ENCODE data around the gene SEMG2. TPM values are rescaled to one million over a fixed set of nuclear protein-coding genes. Genes with fewer than 3 reads are reported as not detected.

SEMG2 gene
- total RNA-seq, 1 experiment from 2014 or later, result not detected

DNA sequence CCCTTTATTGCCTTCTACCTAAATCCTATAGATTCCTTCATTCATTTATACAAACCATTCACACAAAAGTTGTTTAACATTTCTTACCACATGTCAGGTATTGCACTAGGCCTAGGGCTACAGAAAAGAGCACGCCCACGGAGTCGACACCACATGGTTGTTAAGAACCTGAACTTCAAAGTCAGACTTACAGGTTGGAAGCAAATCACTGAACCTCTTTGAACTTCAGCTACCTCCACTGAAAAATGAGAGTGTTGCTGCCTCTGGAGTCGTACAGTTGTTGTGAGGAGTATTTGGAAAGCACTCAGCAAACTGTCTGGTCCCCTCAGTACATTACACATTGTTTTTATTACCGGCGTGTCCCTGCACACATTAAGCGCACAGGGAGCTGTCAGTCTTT is 36.5 kb downstream of the SEMG2 start:
- intact Hi-C loops (cut with micrococcal nuclease), result no loop called here
- Histone ChIP-seq H3K4me2 (ENCODE audit: low read length) (no peak overlapping the region), H2AFZ (ENCODE audit: low read depth, low read length, poor library complexity, severe bottlenecking) (no peak overlapping the region), H3K9me2 (ENCODE audit: insufficient read depth) (no peaks in the 10 kb centered on the region), H3K27me3 (ENCODE audit: insufficient read depth, low read length) (no peaks in the 10 kb centered on the region), H3K36me3 (ENCODE audit: control insufficient read depth in 1 of 2, insufficient read depth in 2 of 2, low read length in 2 of 2) (no peaks in the 10 kb centered on the region), H3K4me3 (replicated peaks in 1 of 2; ENCODE audit: low read depth in 1 of 2, low read length in 2 of 2) (no peak overlapping the region), H3K79me2 (ENCODE audit: insufficient read depth, low read length) (no peaks in the 10 kb centered on the region), H4K20me1 (ENCODE audit: insufficient read depth) (no peaks in the 10 kb centered on the region), H3K4me1 (ENCODE audit: control insufficient read depth in 1 of 2, insufficient read depth in 2 of 2, low read length in 2 of 2) (peaks cover 10 to 11% of the 10 kb centered on the region in 2 experiments; a peak in 2 of 4 replicates), H3K9ac (ENCODE audit: low read length) (no peak overlapping the region), H3K27ac (ENCODE audit: low read depth, low read length) (no peak overlapping the region), H3K9me3 (ENCODE audit: control insufficient read depth in 1 of 2, insufficient read depth in 1 of 2, low read depth in 1 of 2, low read length in 2 of 2) (no peaks in the 10 kb centered on the region)
- DNase-seq (ENCODE audit: low read depth, low spot score), result no peak
- ChIA-PET CTCF (no interaction called here), RAD21 (ENCODE audit: low non-redundant PET in 1 of 2, low total read pairs in 2 of 2, uncharacterized antibody in 2 of 2, unreplicated experiment in 2 of 2) (no interaction called here), POLR2A (no interaction called here)
- no peak for ATAC-seq
- no TSS peak for BruUV-seq (replicated peaks)
- TF ChIP-seq, protein P1, sequence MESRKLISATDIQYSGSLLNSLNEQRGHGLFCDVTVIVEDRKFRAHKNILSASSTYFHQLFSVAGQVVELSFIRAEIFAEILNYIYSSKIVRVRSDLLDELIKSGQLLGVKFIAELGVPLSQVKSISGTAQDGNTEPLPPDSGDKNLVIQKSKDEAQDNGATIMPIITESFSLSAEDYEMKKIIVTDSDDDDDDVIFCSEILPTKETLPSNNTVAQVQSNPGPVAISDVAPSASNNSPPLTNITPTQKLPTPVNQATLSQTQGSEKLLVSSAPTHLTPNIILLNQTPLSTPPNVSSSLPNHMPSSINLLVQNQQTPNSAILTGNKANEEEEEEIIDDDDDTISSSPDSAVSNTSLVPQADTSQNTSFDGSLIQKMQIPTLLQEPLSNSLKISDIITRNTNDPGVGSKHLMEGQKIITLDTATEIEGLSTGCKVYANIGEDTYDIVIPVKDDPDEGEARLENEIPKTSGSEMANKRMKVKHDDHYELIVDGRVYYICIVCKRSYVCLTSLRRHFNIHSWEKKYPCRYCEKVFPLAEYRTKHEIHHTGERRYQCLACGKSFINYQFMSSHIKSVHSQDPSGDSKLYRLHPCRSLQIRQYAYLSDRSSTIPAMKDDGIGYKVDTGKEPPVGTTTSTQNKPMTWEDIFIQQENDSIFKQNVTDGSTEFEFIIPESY (IDR thresholded peaks at IDR 0.05; ENCODE audit: extremely low read depth, insufficient replicate concordance, low read length), result no peak
- TF ChIP-seq EGR1 (IDR thresholded peaks at IDR 0.05; ENCODE audit: low read depth), result no peak
- TF ChIP-seq, protein P2, sequence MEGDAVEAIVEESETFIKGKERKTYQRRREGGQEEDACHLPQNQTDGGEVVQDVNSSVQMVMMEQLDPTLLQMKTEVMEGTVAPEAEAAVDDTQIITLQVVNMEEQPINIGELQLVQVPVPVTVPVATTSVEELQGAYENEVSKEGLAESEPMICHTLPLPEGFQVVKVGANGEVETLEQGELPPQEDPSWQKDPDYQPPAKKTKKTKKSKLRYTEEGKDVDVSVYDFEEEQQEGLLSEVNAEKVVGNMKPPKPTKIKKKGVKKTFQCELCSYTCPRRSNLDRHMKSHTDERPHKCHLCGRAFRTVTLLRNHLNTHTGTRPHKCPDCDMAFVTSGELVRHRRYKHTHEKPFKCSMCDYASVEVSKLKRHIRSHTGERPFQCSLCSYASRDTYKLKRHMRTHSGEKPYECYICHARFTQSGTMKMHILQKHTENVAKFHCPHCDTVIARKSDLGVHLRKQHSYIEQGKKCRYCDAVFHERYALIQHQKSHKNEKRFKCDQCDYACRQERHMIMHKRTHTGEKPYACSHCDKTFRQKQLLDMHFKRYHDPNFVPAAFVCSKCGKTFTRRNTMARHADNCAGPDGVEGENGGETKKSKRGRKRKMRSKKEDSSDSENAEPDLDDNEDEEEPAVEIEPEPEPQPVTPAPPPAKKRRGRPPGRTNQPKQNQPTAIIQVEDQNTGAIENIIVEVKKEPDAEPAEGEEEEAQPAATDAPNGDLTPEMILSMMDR (IDR thresholded peaks at IDR 0.05 in 2 of 3, conservative IDR thresholded peaks at IDR 0.05 in 1 of 3; ENCODE audit: borderline replicate concordance in 1 of 3, insufficient read depth in 1 of 3, low read depth in 2 of 3, low read length in 2 of 3), result no peak
- no peak for TF ChIP-seq ZNF274 (IDR thresholded peaks at IDR 0.05; ENCODE audit: low read depth, low read length)
- TF ChIP-seq ZFX (IDR thresholded peaks at IDR 0.05), result no peak
- TF ChIP-seq ELF1 (IDR thresholded peaks at IDR 0.05; ENCODE audit: borderline replicate concordance, low read depth), result no peak
- TF ChIP-seq EZH2 (IDR thresholded peaks at IDR 0.05), result no peak
- TF ChIP-seq FOSL1 (IDR thresholded peaks at IDR 0.05; ENCODE audit: low read depth), result no peak
- no peak for TF ChIP-seq SRF (IDR thresholded peaks at IDR 0.05; ENCODE audit: low read depth)
- TF ChIP-seq CBX3 (IDR thresholded peaks at IDR 0.05; ENCODE audit: low read depth), result no peak
